Activated naive CD4-positive, alpha-beta T cell (primary cell): ENCODE measurements around the gene GABBR1.

Source experiments
- DNase-seq, 4 experiments: peaks; one replicate each; lab custom pipeline; 2025; lab: John Stamatoyannopoulos, UW

GABBR1 gene

DNA sequence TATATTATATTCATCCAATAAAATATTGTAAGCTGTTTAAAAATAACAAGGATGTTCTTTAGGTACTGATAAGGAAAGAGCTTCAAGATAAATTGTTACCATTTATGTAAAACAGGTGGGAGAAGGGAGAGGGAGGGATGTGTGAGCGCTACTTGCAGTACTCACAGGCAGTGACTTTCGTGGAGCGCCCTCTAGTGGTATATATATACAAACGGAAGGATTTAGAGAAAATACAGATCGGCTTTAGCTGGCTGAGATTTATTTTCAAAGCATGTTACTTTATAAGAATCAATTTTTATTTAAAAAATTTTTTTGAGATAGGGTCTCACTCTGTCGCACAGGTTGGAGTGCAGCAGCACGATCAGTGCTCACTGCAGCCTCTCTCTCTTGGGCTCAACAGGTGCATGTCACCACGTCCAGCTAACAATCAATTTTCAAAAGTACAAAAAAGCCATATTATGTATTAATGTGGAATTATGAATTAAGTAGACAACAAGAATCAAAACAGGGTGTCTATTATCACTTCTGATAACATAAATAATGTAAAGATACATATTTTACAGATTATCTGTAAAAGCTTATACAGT is 20.6 kb upstream of the GABBR1 start:
- DNase-seq, result peak in 1 of 4 experiments; percentile 21

DNA sequence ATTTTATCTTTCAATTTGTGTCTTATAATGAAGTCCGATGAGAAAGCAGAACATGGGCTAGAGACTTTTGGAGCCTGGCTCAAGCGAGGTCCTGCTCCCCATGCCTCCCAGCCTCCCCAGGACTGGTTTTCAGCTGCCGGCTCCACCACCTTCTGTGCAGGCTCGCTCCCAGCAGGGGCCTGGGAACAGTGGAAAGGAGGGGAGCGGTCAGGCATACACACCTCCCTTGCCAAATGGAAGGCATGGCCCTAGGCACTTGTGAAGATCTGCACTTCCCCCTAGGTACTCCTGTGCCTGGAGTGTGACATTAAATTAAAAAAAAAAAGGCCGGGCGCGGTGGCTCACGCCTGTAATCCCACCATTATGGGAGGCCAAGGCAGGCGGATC is 19.2 kb upstream of the GABBR1 start:
- DNase-seq, result no peak

DNA sequence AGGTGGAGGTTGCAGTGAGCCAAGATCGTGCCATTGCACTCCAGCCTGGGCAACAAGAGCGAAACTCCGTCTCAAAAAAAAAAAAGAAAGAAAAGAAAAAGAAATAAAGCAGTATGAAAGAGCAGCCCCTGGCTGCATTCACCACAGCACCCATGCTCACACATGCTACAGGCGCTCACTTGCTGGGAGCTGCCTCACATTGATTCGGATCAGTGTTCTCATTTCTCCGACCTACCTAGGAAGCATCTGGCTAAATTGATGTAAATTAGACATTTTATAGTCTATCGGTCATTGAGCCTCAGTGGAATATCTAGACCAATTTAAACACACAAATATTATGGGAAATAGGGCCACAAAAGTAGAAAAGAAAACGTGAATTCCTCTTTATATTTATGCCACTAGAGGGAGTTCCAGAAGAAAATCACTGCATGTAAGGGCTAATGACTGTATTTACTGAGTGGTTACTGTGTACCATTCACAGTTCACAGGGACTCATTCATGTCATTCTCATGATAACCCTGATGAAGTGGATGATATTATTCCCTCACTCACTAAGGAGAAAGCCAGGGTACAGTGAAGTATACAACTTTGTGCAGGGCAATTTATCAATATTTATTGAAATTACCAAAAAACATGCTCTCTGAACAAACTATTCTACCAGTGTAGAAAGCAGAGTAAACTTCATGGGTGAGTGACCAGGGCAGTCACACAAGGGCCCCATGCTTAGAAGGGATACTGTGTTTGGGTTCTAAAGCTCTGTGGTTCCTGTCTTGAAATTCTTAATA is 18.6 kb upstream of the GABBR1 start:
- no peak for DNase-seq

GRCh38 chr6:29649701-29650673 is 17.0 kb upstream of the GABBR1 start:
- peak; percentile 81 to 96 (median 93) for DNase-seq

- DNase-seq, result no peak
These were observed 15.1 kb upstream of the GABBR1 start for GRCh38 chr6:29647927-29648642.

- peak in 1 of 4 experiments; percentile 36 for DNase-seq
These were observed 8.6 kb upstream of the GABBR1 start for GRCh38 chr6:29641430-29642148.

- no peak for DNase-seq
These were observed 4.3 kb upstream of the GABBR1 start for GRCh38 chr6:29637247-29637646.

DNA sequence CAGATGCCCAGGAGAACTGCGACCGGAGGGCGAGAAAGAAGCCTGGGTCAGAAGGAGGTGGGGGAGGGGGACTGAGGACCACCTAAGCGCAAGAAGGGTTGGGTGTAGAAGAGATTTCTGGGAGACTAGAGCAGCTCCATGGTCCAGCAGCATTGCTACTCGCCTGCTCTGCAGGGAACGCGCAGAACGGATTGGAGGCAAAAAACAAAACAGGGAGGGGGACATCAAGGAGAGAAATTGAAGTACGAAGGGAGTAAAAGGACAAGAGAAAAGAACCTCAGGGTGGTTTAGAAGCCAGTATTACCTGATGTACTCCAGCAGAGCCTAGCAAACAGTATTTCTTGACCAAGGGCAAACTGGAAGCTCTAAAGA is 537 bp upstream of the GABBR1 start:
- no peak for DNase-seq

- peak in 2 of 4 experiments; percentile 45 to 66 for DNase-seq
These were observed 887 bp downstream of the GABBR1 start for GRCh38 chr6:29631860-29632731.

GRCh38 chr6:29631209-29631810 is 1.7 kb downstream of the GABBR1 start:
- no peak for DNase-seq

GRCh38 chr6:29630315-29630714 is 2.7 kb downstream of the GABBR1 start:
- DNase-seq, result no peak

DNA sequence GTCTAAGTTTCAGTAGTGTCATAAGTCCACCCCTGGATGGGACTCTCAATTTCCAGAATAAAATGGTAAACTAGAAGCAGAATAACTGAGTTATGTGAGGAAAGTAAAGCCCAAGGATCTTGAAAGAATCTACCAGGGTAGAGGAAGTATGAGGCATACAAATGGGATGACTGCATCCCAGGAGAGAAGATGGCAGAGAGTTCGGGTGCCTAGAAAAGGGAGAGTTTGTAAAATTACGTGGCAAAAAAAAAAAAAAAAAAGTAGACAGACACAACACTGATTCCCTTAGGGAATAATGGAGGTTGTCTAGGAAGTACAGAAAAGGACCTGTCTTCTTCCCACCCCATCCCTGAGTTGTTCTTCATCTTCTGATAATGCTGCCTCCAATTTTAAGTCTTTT is 3.4 kb downstream of the GABBR1 start:
- no peak for DNase-seq

GRCh38 chr6:29628419-29629281 is 4.3 kb downstream of the GABBR1 start:
- DNase-seq, result peak in 3 of 4 experiments; percentile 6 to 42 (median 9)

- peak in 2 of 4 experiments; percentile 11 to 33 for DNase-seq
These were observed 5.1 kb downstream of the GABBR1 start for GRCh38 chr6:29627755-29628418.

DNA sequence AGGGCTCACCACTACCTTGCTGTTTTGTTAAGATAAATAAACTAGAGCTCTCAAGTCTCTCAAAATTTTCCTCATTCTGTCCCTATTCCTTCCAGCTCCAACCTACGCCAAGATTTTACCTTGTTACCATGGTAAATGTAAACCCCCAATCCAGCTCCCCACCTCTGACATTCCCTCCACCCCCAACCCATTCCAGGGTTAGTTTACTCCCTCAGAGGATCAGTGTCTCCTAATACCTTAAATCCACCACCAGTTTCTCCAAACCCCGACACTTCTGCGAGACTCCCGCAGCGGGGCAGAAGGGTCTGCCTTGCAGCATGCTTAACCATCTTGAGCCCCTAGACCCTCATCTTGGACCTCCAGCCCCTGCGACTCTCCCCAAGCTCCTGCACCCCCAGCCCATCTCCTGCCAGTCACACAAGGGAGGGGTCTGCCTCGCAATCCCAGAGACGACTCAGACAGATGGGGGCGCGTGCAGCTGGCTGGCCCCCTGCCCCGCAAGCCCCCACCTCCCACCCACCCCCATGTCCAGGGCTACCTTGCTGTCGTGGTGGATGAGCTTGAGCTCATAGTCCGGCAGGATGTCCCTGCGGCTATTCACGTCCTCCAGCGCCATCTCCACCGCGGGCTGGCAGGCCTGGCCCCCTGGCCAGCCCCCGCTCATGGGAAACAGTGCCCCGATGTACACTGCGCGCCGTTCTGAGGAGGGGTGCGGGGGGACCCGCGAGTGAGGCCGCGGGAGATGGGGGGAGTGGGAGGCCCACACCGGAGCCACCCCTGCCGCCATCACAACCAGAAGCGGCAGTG is 5.8 kb downstream of the GABBR1 start:
- DNase-seq, result no peak

DNA sequence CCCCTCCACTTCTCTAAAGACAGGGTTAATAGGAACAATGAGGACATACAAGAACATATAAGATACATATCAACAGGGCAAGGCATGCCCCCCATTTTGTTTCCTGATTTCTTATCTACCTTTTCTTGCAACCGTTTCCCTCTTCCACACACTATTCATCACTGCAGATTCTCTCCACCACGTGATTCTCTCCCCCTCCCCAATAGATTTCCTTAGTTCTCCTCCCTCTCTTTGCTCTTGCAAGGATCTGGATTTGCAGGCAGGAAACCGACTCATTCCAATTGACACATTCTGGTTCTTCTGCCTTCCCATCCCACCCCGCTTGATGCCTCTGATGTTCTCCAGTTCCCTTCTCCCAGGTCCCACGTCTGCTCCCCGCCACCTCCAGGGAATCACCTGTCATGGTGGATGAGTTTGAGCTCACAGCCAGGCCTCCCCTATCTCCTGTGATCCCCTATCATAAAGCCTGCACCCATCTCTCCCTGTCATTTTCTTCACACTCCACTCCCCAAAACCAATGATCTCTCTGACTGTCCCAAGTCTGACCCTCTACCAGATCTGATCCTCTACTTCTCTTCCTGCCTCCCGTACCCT is 7.5 kb downstream of the GABBR1 start:
- DNase-seq, result no peak

DNA sequence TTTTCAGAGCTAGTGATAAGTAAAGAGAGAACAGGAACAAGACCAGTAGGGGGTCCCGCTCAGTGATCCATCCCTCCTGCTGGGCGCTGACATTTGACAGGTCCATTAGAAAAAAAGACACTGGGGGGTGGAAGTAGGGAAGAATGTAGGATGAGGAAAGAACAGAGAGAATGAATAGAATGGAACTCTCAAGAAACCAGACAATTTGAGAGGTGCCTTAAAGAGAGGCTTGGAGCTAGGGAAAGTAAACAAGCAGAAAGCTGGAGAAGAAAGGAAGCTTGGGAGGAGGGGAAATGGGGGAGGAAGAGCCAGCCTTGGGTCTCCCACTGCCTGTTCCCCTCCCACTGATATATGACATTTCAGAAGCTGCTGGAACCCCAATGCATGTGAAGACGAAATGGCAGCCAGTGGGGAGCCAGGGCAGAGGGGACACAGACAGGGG is 8.4 kb downstream of the GABBR1 start:
- DNase-seq, result no peak
